ENCODE data around the gene SPATA2.
"Not testable (repeated sequence)": the region's sequence is repeated elsewhere in the genome, so short reads cannot be mapped to it uniquely, and the experiment has no call there.

SPATA2 gene

GRCh38 chr20:49882171-49882970 is 33.0 kb downstream of the SPATA2 start:
- no peak for DNase-seq

GRCh38 chr20:49880724-49881445 is 34.4 kb downstream of the SPATA2 start:
- DNase-seq: no peak

- no peak for DNase-seq
These were observed 35.2 kb downstream of the SPATA2 start for GRCh38 chr20:49880177-49880576.

GRCh38 chr20:49878977-49879376 is 36.4 kb downstream of the SPATA2 start:
- no peak for DNase-seq

- DNase-seq: no peak
These were observed 37.9 kb downstream of the SPATA2 start for GRCh38 chr20:49877386-49877921.

GRCh38 chr20:49874696-49875095 is 40.6 kb downstream of the SPATA2 start:
- DNase-seq: no peak

GRCh38 chr20:49872056-49872455 is 43.3 kb downstream of the SPATA2 start:
- DNase-seq: no peak

- no peak for DNase-seq
These were observed 43.9 kb downstream of the SPATA2 start for GRCh38 chr20:49871391-49871948.

GRCh38 chr20:49870261-49870660 is 45.1 kb downstream of the SPATA2 start:
- no peak for DNase-seq

- DNase-seq: no peak
These were observed 46.4 kb downstream of the SPATA2 start for GRCh38 chr20:49868964-49869363.

GRCh38 chr20:49868538-49868937 is 46.8 kb downstream of the SPATA2 start:
- no peak for DNase-seq

- no peak for DNase-seq
These were observed 47.7 kb downstream of the SPATA2 start for GRCh38 chr20:49867453-49868215.

- no peak for DNase-seq
These were observed 49.3 kb downstream of the SPATA2 start for GRCh38 chr20:49866051-49866450.

- DNase-seq: no peak
These were observed 49.8 kb downstream of the SPATA2 start for GRCh38 chr20:49865559-49865958.

- no peak for DNase-seq
These were observed 51.7 kb downstream of the SPATA2 start for GRCh38 chr20:49863666-49864065.

GRCh38 chr20:49862607-49863200 is 52.6 kb downstream of the SPATA2 start:
- no peak for DNase-seq

GRCh38 chr20:49861232-49861631 is 54.1 kb downstream of the SPATA2 start:
- DNase-seq: not testable (repeated sequence)

GRCh38 chr20:49859807-49860206 is 55.5 kb downstream of the SPATA2 start:
- no peak for DNase-seq

- DNase-seq: no peak
These were observed 56.3 kb downstream of the SPATA2 start for GRCh38 chr20:49859011-49859410.

- DNase-seq: no peak
These were observed 57.2 kb downstream of the SPATA2 start for GRCh38 chr20:49858076-49858585.

- no peak for DNase-seq
These were observed 58.4 kb downstream of the SPATA2 start for GRCh38 chr20:49856904-49857303.

- DNase-seq: no peak
These were observed 61.0 kb downstream of the SPATA2 start for GRCh38 chr20:49854190-49854875.

Data from CD4-positive, alpha-beta T cell treated with Interleukin-21 for 1 hour (primary cell).